MCF 10A (cell line): ENCODE measurements around the gene SUCLG2. TPM values are rescaled to one million over a fixed set of nuclear protein-coding genes. Genes with fewer than 3 reads are reported as not detected.

Experiments
- BruUV-seq: library from RNA; stranded (reverse); fragments of 400-500 nt; replicated peaks from 2 replicates; lab custom pipeline; 2021; lab: Mats Ljungman, UMichigan
- CTCF ChIA-PET: fragments of 300-600 bp; sonication (Branson Sonifier 250); formaldehyde crosslinking; extraction: SDS; loops from one replicate; lab custom pipeline; 2021; ENCODE audit warnings: antibody characterized with exemption, inconsistent platforms; lab: Yijun Ruan, JAX
- POLR2A ChIA-PET: fragments of 300-600, 350-650 bp; sonication (Branson Sonifier 250); formaldehyde crosslinking; extraction: SDS; loops from one replicate; lab custom pipeline; 2020; ENCODE audit warnings: antibody characterized with exemption, inconsistent platforms; lab: Yijun Ruan, JAX
- DNase-seq: peaks from one replicate; pipeline ENCODE4 v3.0.0-alpha.2; 2018; ENCODE audit not compliant: unreplicated experiment
- H3K27ac Mint-ChIP-seq: one replicate; pipeline ENCODE4 v1.8.0; 2022; ENCODE audit warnings: mild to moderate bottlenecking, low read depth, mixed read lengths; ENCODE audit not compliant: unreplicated experiment
- H3K27me3 Mint-ChIP-seq: one replicate; pipeline ENCODE4 v1.8.0; 2022; ENCODE audit warnings: mixed read lengths; ENCODE audit not compliant: insufficient read depth, unreplicated experiment
- H3K36me3 Mint-ChIP-seq: one replicate; pipeline ENCODE4 v1.8.0; 2022; ENCODE audit warnings: mild to moderate bottlenecking, moderate library complexity, mixed read lengths; ENCODE audit not compliant: insufficient read depth, unreplicated experiment
- H3K4me1 Mint-ChIP-seq: one replicate; pipeline ENCODE4 v1.8.0; 2022; ENCODE audit warnings: mixed read lengths; ENCODE audit not compliant: insufficient read depth, unreplicated experiment
- H3K4me3 Mint-ChIP-seq: one replicate; pipeline ENCODE4 v1.8.0; 2022; ENCODE audit warnings: mild to moderate bottlenecking, moderate library complexity, mixed read lengths; ENCODE audit not compliant: unreplicated experiment
- H3K9me3 Mint-ChIP-seq: one replicate; pipeline ENCODE4 v1.8.0; 2022; ENCODE audit warnings: mixed read lengths; ENCODE audit not compliant: unreplicated experiment
- CTCF ChIP-seq: fragments of 200-600 bp; IDR thresholded peaks from one replicate; pipeline ENCODE4 v1.8.0; 2022; ENCODE audit warnings: antibody characterized with exemption, mild to moderate bottlenecking; ENCODE audit not compliant: unreplicated experiment
- intact Hi-C: fragments of 100-400 bp; cut with micrococcal nuclease; formaldehyde crosslinking; loops from 2 replicates; pipeline ENCODE4 v1.14.1; 2022
- total RNA-seq: library from RNA; stranded (reverse); gene quantifications from 2 replicates; pipeline ENCODE4 v1.2.3, GENCODE V29; 2022

Gene SUCLG2
- total RNA-seq, 1 experiment from 2014 or later = 55.6 TPM

- no TSS peak for BruUV-seq
- Mint-ChIP-seq H3K4me3 (no peak overlapping the region), H3K36me3 (no peaks in the 10 kb centered on the region), H3K9me3 (no peaks in the 10 kb centered on the region), H3K4me1 (no peaks in the 10 kb centered on the region), H3K27me3 (no peaks in the 10 kb centered on the region), H3K27ac (no peak overlapping the region)
- intact Hi-C loops = no loop called here
- ChIA-PET CTCF (interaction anchor here (0.6 to 1.3 kb wide), 3 partner anchors 15 to 202 kb away, joined by 3 to 5 read pairs (median 4); no protein-coding TSS in a partner anchor), POLR2A (no interaction called here)
- no peak for TF ChIP-seq CTCF
- DNase-seq = no peak
Observed at GRCh38 chr3:67683522-67683921, 29.1 kb upstream of the SUCLG2 start.

GRCh38 chr3:67678665-67679064 is 24.3 kb upstream of the SUCLG2 start:
- CTCF ChIA-PET = interaction anchor here (0.7 kb wide), 1 partner anchor 298 kb away, joined by 3 read pairs; no protein-coding TSS in a partner anchor
- POLR2A ChIA-PET = no interaction called here
- Mint-ChIP-seq H3K27ac (no peak overlapping the region), H3K27me3 (no peaks in the 10 kb centered on the region), H3K4me3 (no peak overlapping the region), H3K9me3 (peaks cover 7% of the 10 kb centered on the region), H3K4me1 (no peaks in the 10 kb centered on the region), H3K36me3 (no peaks in the 10 kb centered on the region)
- TF ChIP-seq CTCF = no peak
- BruUV-seq = no TSS peak
- no peak for DNase-seq
- intact Hi-C loops = no loop called here

GRCh38 chr3:67674055-67674454 is 19.6 kb upstream of the SUCLG2 start:
- no peaks in the 10 kb centered on the region for H3K27me3 Mint-ChIP-seq
- TF ChIP-seq CTCF = no peak
- ChIA-PET POLR2A (no interaction called here), CTCF (no interaction called here)
- no peak overlapping the region for H3K27ac Mint-ChIP-seq
- peaks cover 7% of the 10 kb centered on the region for H3K9me3 Mint-ChIP-seq
- BruUV-seq = no TSS peak
- intact Hi-C loops = no loop called here
- DNase-seq = no peak
- H3K4me3 Mint-ChIP-seq = no peak overlapping the region
- no peaks in the 10 kb centered on the region for H3K36me3 Mint-ChIP-seq
- no peaks in the 10 kb centered on the region for H3K4me1 Mint-ChIP-seq

GRCh38 chr3:67662733-67663132 is 8.3 kb upstream of the SUCLG2 start:
- Mint-ChIP-seq H3K27me3 (peaks cover 10% of the 10 kb centered on the region), H3K4me1 (no peaks in the 10 kb centered on the region), H3K36me3 (no peaks in the 10 kb centered on the region), H3K27ac (no peak overlapping the region), H3K9me3 (no peaks in the 10 kb centered on the region), H3K4me3 (no peak overlapping the region)
- TF ChIP-seq CTCF = no peak
- DNase-seq = no peak
- BruUV-seq = no TSS peak
- ChIA-PET CTCF (no interaction called here), POLR2A (no interaction called here)
- intact Hi-C loops = no loop called here
